Epithelial cell of proximal tubule (primary cell): ENCODE data around the gene ARID4B. TPM values are rescaled to one million over a fixed set of nuclear protein-coding genes. Genes with fewer than 3 reads are reported as not detected.

ENCODE experiments used
- DNase-seq: peaks from one replicate; pipeline ENCODE4 v3.0.0-alpha.2; 2011; ENCODE audit warnings: low read depth
- H3K4me3 ChIP-seq: 2 replicates; pipeline ENCODE4 v1.5.1; 2011; ENCODE audit warnings: low read depth, mild to moderate bottlenecking, low read length
- CTCF ChIP-seq: conservative IDR thresholded peaks from 2 replicates; pipeline ENCODE4 v1.5.1; 2012; ENCODE audit warnings: low read depth, mild to moderate bottlenecking, low read length
- total RNA-seq: library from RNA; depleted of rRNA; stranded (reverse); fragments of >200 nt; gene quantifications from 2 replicates; pipeline ENCODE4 v1.2.3, GENCODE V29; 2015

ARID4B gene
- total RNA-seq, 1 donor from 2014 or later = 13.8 TPM

GRCh38 chr1:235307158-235308124 lies 20.5 kb downstream of the ARID4B start:
- no peak overlapping the region for H3K4me3 ChIP-seq
- TF ChIP-seq CTCF = no peak
- no peak for DNase-seq

- TF ChIP-seq CTCF = no peak
- DNase-seq = no peak
- H3K4me3 ChIP-seq = no peak overlapping the region
Measured at GRCh38 chr1:235304549-235305451, 23.2 kb downstream of the ARID4B start.

GRCh38 chr1:235302143-235302542 lies 25.8 kb downstream of the ARID4B start:
- no peak for TF ChIP-seq CTCF
- no peak for DNase-seq
- no peak overlapping the region for H3K4me3 ChIP-seq

- TF ChIP-seq CTCF = no peak
- DNase-seq = no peak
- H3K4me3 ChIP-seq = no peak overlapping the region
Measured at GRCh38 chr1:235299169-235299858, 28.7 kb downstream of the ARID4B start.

- no peak for DNase-seq
- H3K4me3 ChIP-seq = no peak overlapping the region
- no peak for TF ChIP-seq CTCF
Measured at GRCh38 chr1:235298758-235299157, 29.2 kb downstream of the ARID4B start.

GRCh38 chr1:235297579-235297978 lies 30.4 kb downstream of the ARID4B start:
- no peak overlapping the region for H3K4me3 ChIP-seq
- DNase-seq = no peak
- no peak for TF ChIP-seq CTCF
